A549 (cell line): ENCODE data around the gene SNRPA1. TPM values are rescaled to one million over a fixed set of nuclear protein-coding genes. Genes with fewer than 3 reads are reported as not detected.

Source experiments
- ATAC-seq, 2 experiments: fragments of 200-7000 bp in 1 of 2; fragments of >200 bp in 1 of 2; cut with Nextera tagmentation in 1 of 2; cut with Tn5 transposase in 1 of 2; 3 replicates each; pipeline versions ENCODE4 v1.8.0 to v1.9.1; 2018 to 2020; ENCODE audit warnings: mild to moderate bottlenecking in 1 of 2, moderate library complexity in 1 of 2
- CTCF ChIA-PET: fragments of 300-600 bp; sonication (Branson Sonifier 250); formaldehyde crosslinking; extraction: SDS; loops from one replicate; lab custom pipeline; 2021; ENCODE audit warnings: antibody characterized with exemption, inconsistent platforms; lab: Yijun Ruan, JAX
- POLR2A ChIA-PET: fragments of 350-600 bp; formaldehyde crosslinking; extraction: SDS; loops from one replicate; lab custom pipeline; 2021; ENCODE audit warnings: antibody characterized with exemption, inconsistent platforms; lab: Yijun Ruan, JAX
- DNase-seq, 2 experiments: peaks; one replicate each; pipeline versions ENCODE4 v3.0.0 to v3.0.0-alpha.2; 2011 to 2016; ENCODE audit warnings: low read depth in 1 of 2, low spot score in 1 of 2
- FAIRE-seq: peaks from 2 replicates; lab custom pipeline; 2011; peaks lifted over from hg19 to GRCh38; lab: Jason Lieb, UNC
- H3K27ac ChIP-seq, 2 experiments: fragments of >200 bp; sonication (Bioruptor Twin); formaldehyde crosslinking; 3 replicates each; pipeline ENCODE4 v1.5.1; 2016 to 2017
- H3K4me1 ChIP-seq: fragments of >200 bp; sonication (Bioruptor Twin); formaldehyde crosslinking; 3 replicates; pipeline ENCODE4 v1.6.1; 2016
- H3K4me2 ChIP-seq: fragments of >200 bp; sonication (Bioruptor Twin); formaldehyde crosslinking; 3 replicates; pipeline ENCODE4 v1.6.1; 2016
- H3K4me3 ChIP-seq: fragments of >200 bp; sonication (Bioruptor Twin); formaldehyde crosslinking; 3 replicates; pipeline ENCODE4 v1.5.1; 2016
- H3K9me3 ChIP-seq: fragments of >200 bp; sonication (Bioruptor Twin); formaldehyde crosslinking; 3 replicates; pipeline ENCODE4 v1.6.1; 2016
- ATOH8 ChIP-seq: fragments of 250-450 bp; sonication (Bioruptor Pico); IDR thresholded peaks from 2 replicates; pipeline ENCODE4 v1.5.0; 2020; ENCODE audit warnings: low read depth, mild to moderate bottlenecking, moderate library complexity
- CBX8 ChIP-seq: fragments of 200-600 bp; sonication (generic); IDR thresholded peaks from 2 replicates; pipeline ENCODE4 v1.6.1; 2016
- CHD2 ChIP-seq: fragments of 150-350 bp; IDR thresholded peaks from 2 replicates; pipeline ENCODE4 v1.6.1; 2014; ENCODE audit warnings: low read length; ENCODE audit not compliant: partially characterized antibody
- CHD4 ChIP-seq: fragments of 200-600 bp; sonication (generic); IDR thresholded peaks from 2 replicates; pipeline ENCODE4 v1.6.1; 2016; ENCODE audit warnings: antibody characterized with exemption, mild to moderate bottlenecking, borderline replicate concordance
- EHF ChIP-seq: fragments of 250-450 bp; sonication (Bioruptor Pico); IDR thresholded peaks from 2 replicates; pipeline ENCODE4 v1.5.0; 2020; ENCODE audit warnings: mild to moderate bottlenecking
- EP300 ChIP-seq, 2 experiments: fragments of >200 bp; sonication (Bioruptor Twin); formaldehyde crosslinking; IDR thresholded peaks; 2 replicates in 1 of 2; 3 replicates in 1 of 2; pipeline ENCODE4 v1.6.1; 2016 to 2017
- FOSB ChIP-seq: fragments of 250-450 bp; sonication (Bioruptor Pico); IDR thresholded peaks from 2 replicates; pipeline ENCODE4 v1.5.0; 2020; ENCODE audit warnings: mild to moderate bottlenecking, moderate library complexity
- GATA3 ChIP-seq: IDR thresholded peaks from 2 replicates; pipeline ENCODE4 v1.6.1; 2012; ENCODE audit warnings: borderline replicate concordance
- JUN ChIP-seq, 2 experiments: fragments of >200 bp; sonication (Bioruptor Twin); formaldehyde crosslinking; IDR thresholded peaks; 2 replicates in 1 of 2; 3 replicates in 1 of 2; pipeline ENCODE4 v1.6.1; 2016 to 2017
- KDM1A ChIP-seq: fragments of 200-600 bp; sonication (generic); IDR thresholded peaks from 2 replicates; pipeline ENCODE4 v1.6.1; 2016; ENCODE audit warnings: low read depth, mild to moderate bottlenecking
- MAFK ChIP-seq: fragments of 450-650 bp; IDR thresholded peaks from 2 replicates; pipeline ENCODE4 v1.6.1; 2014; ENCODE audit not compliant: partially characterized antibody
- MYC ChIP-seq: IDR thresholded peaks from 2 replicates; pipeline ENCODE4 v1.6.1; 2012; ENCODE audit warnings: mild to moderate bottlenecking, inconsistent platforms, low read length, improper control_type of control experiment, borderline replicate concordance
- NR3C1 ChIP-seq: fragments of >200 bp; sonication (Bioruptor Twin); formaldehyde crosslinking; IDR thresholded peaks from 3 replicates; pipeline ENCODE4 v1.6.1; 2017
- POLR2A ChIP-seq: IDR thresholded peaks from 2 replicates; pipeline ENCODE4 v1.6.1; 2012; ENCODE audit warnings: mild to moderate bottlenecking, low read length
- POLR2AphosphoS2 ChIP-seq: conservative IDR thresholded peaks from 2 replicates; pipeline ENCODE4 v1.6.1; 2012; ENCODE audit warnings: low read length, improper control_type of control experiment, inconsistent platforms
- RARB ChIP-seq: fragments of 250-450 bp; sonication (Bioruptor Pico); IDR thresholded peaks from 2 replicates; pipeline ENCODE4 v1.8.0; 2021; ENCODE audit warnings: mild to moderate bottlenecking, moderate library complexity
- RCOR1 ChIP-seq: fragments of 150-350 bp; IDR thresholded peaks from 2 replicates; pipeline ENCODE4 v1.6.1; 2014; ENCODE audit warnings: antibody characterized with exemption, low read length, low read depth
- RFX5 ChIP-seq: fragments of 450-650 bp; IDR thresholded peaks from 2 replicates; pipeline ENCODE4 v1.7.1; 2014; ENCODE audit warnings: antibody characterized with exemption, mild to moderate bottlenecking, moderate library complexity
- RNF2 ChIP-seq: fragments of 200-600 bp; sonication (generic); IDR thresholded peaks from 2 replicates; pipeline ENCODE4 v1.6.1; 2016; ENCODE audit warnings: low read depth, mild to moderate bottlenecking, antibody characterized with exemption, moderate library complexity, borderline replicate concordance
- TFCP2L1 ChIP-seq: fragments of 250-450 bp; sonication (Bioruptor Pico); IDR thresholded peaks from 2 replicates; pipeline ENCODE4 v1.5.0; 2021; ENCODE audit warnings: mild to moderate bottlenecking
- TP53 ChIP-seq: fragments of 250-450 bp; sonication (Bioruptor Pico); IDR thresholded peaks from 2 replicates; pipeline ENCODE4 v1.5.0; 2021; ENCODE audit warnings: mild to moderate bottlenecking, moderate library complexity
- ZC3H11A ChIP-seq: fragments of 450-650 bp; IDR thresholded peaks from 2 replicates; pipeline ENCODE4 v1.6.1; 2014; ENCODE audit warnings: antibody characterized with exemption, mild to moderate bottlenecking
- ZFP36 ChIP-seq: fragments of 450-650 bp; IDR thresholded peaks from 2 replicates; pipeline ENCODE4 v1.6.1; 2014; ENCODE audit warnings: borderline replicate concordance; ENCODE audit not compliant: partially characterized antibody
- ZNF302 ChIP-seq: fragments of 250-450 bp; sonication (Bioruptor Pico); IDR thresholded peaks from 2 replicates; pipeline ENCODE4 v1.9.0; 2021; ENCODE audit warnings: inconsistent platforms, mild to moderate bottlenecking, moderate library complexity
- WGBS: methylation state at CpG from one replicate; pipeline ENCODE4 v1.1.6; 2017; ENCODE audit errors: missing lambda C conversion rate; 5-methylcytosine and 5-hydroxymethylcytosine counted together
- polyA plus RNA-seq, 4 experiments: library from polyadenylated mRNA; depleted of rRNA in 3 of 4; stranded (reverse); fragments of >200 nt; fragmentation: RNase III in 1 of 4; extraction: RNeasy Plus Mini Kit Qiagen cat#74134 plus additional on column Dnase treatment in 1 of 4; gene quantifications; 2 replicates in 3 of 4; 3 replicates in 1 of 4; pipeline ENCODE4 v1.2.3, GENCODE V29; 2011 to 2017
- TF ChIP-seq, protein P1 (sequence below): fragments of >200 bp; sonication (Bioruptor Twin); formaldehyde crosslinking; IDR thresholded peaks from 3 replicates; pipeline ENCODE4 v1.6.1; 2016
- TF ChIP-seq, protein P2 (sequence below): fragments of >200 bp; sonication (Bioruptor Twin); formaldehyde crosslinking; IDR thresholded peaks from 3 replicates; pipeline ENCODE4 v1.5.1; 2016

The SNRPA1 gene
- polyA plus RNA-seq, 2 of the 4 experiments (the other 2 are of a cell fraction), result 140 to 177 TPM

GRCh38 chr15:101327147-101327740 lies 32.2 kb upstream of the SNRPA1 start:
- TF ChIP-seq POLR2A (no peak), CBX8 (no peak), FOSB (CRISPR knock-in tag) (no peak), JUN (IDR thresholded peaks at IDR 0.05) (no peak), MAFK (no peak), MYC (no peak), ZFP36 (no peak), RNF2 (no peak), KDM1A (no peak), ZC3H11A (no peak), POLR2AphosphoS2 (no peak), CHD4 (no peak), EP300 (IDR thresholded peaks at IDR 0.05) (no peak), TP53 (no peak), CHD2 (no peak), RFX5 (no peak), EHF (CRISPR knock-in tag) (no peak), RCOR1 (no peak), NR3C1 (no peak)
- TF ChIP-seq, protein P1, sequence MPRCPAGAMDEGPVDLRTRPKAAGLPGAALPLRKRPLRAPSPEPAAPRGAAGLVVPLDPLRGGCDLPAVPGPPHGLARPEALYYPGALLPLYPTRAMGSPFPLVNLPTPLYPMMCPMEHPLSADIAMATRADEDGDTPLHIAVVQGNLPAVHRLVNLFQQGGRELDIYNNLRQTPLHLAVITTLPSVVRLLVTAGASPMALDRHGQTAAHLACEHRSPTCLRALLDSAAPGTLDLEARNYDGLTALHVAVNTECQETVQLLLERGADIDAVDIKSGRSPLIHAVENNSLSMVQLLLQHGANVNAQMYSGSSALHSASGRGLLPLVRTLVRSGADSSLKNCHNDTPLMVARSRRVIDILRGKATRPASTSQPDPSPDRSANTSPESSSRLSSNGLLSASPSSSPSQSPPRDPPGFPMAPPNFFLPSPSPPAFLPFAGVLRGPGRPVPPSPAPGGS, result no peak
- Histone ChIP-seq H3K4me1 (no peaks in the 10 kb centered on the region), H3K9me3 (no peaks in the 10 kb centered on the region), H3K4me3 (no peak overlapping the region), H3K27ac (no peak overlapping the region), H3K4me2 (no peak overlapping the region)
- 56% methylated on average over 12 of the region's 17 CpGs for WGBS
- ChIA-PET POLR2A (no interaction called here), CTCF (interaction anchor here (0.7 to 2.5 kb wide), 3 partner anchors 22 to 313 kb away, joined by 3 to 8 read pairs (median 3); no protein-coding TSS in a partner anchor)
- FAIRE-seq (no peak), ATAC-seq (no peak), DNase-seq (no peak)

- CTCF ChIA-PET, result interaction anchor here (1.0 to 2.5 kb wide), 4 partner anchors 7 to 314 kb away, joined by 3 to 8 read pairs (median 4); no protein-coding TSS in a partner anchor
- POLR2A ChIA-PET, result no interaction called here
- WGBS, result 79% methylated on average over 21 of the region's 21 CpGs
- TF ChIP-seq EHF (CRISPR knock-in tag) (no peak), RARB (CRISPR knock-in tag) (no peak), TFCP2L1 (CRISPR knock-in tag) (no peak), ATOH8 (CRISPR knock-in tag) (no peak), GATA3 (no peak), ZNF302 (CRISPR knock-in tag) (no peak)
- TF ChIP-seq, protein P2, sequence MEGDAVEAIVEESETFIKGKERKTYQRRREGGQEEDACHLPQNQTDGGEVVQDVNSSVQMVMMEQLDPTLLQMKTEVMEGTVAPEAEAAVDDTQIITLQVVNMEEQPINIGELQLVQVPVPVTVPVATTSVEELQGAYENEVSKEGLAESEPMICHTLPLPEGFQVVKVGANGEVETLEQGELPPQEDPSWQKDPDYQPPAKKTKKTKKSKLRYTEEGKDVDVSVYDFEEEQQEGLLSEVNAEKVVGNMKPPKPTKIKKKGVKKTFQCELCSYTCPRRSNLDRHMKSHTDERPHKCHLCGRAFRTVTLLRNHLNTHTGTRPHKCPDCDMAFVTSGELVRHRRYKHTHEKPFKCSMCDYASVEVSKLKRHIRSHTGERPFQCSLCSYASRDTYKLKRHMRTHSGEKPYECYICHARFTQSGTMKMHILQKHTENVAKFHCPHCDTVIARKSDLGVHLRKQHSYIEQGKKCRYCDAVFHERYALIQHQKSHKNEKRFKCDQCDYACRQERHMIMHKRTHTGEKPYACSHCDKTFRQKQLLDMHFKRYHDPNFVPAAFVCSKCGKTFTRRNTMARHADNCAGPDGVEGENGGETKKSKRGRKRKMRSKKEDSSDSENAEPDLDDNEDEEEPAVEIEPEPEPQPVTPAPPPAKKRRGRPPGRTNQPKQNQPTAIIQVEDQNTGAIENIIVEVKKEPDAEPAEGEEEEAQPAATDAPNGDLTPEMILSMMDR, result no peak
- H3K9me3 ChIP-seq, result no peaks in the 10 kb centered on the region
- H3K4me2 ChIP-seq, result no peak overlapping the region
- H3K27ac ChIP-seq, result no peak overlapping the region
- ATAC-seq (no peak; a peak in 1 of 6 replicates), FAIRE-seq (no peak), DNase-seq (no peak)
- H3K4me1 ChIP-seq, result no peaks in the 10 kb centered on the region
- H3K4me3 ChIP-seq, result no peak overlapping the region
These were observed 31.6 kb upstream of the SNRPA1 start for GRCh38 chr15:101326462-101327146.
